ENCODE results near the gene NATD1. TPM values are rescaled to one million over a fixed set of nuclear protein-coding genes. Genes with fewer than 3 reads are reported as not detected.

The NATD1 gene
- total RNA-seq, 1 donor from 2014 or later, result 19.5 TPM

- no peak for DNase-seq
- H3K27ac ChIP-seq, result peak overlapping the region; percentile 2
- intact Hi-C loops (cut with DNase I), result no loop called here
- no peak for ATAC-seq
- H3K9me3 ChIP-seq, result no peaks in the 10 kb centered on the region
- no peak for TF ChIP-seq CTCF (IDR thresholded peaks at IDR 0.05)
- H3K36me3 ChIP-seq, result no peaks in the 10 kb centered on the region
- no peaks in the 10 kb centered on the region for H3K27me3 ChIP-seq
- no peak overlapping the region for H3K4me3 ChIP-seq
- H3K4me1 ChIP-seq, result no peaks in the 10 kb centered on the region
These were observed 15.5 kb upstream of the NATD1 start for GRCh38 chr17:21268596-21269188.

- no peak for ATAC-seq
- intact Hi-C loops (cut with DNase I), result no loop called here
These were observed 10.2 kb upstream of the NATD1 start for GRCh38 chr17:21263376-21263775.

GRCh38 chr17:21262259-21262993 lies 9.2 kb upstream of the NATD1 start:
- no peaks in the 10 kb centered on the region for H3K9me3 ChIP-seq
- DNase-seq (no peak), ATAC-seq (no peak)
- TF ChIP-seq CTCF (IDR thresholded peaks at IDR 0.05), result no peak
- H3K36me3 ChIP-seq, result no peaks in the 10 kb centered on the region
- H3K4me1 ChIP-seq, result no peaks in the 10 kb centered on the region
- H3K27me3 ChIP-seq, result no peaks in the 10 kb centered on the region
- no peak overlapping the region for H3K4me3 ChIP-seq
- intact Hi-C loops (cut with DNase I), result no loop called here
- H3K27ac ChIP-seq, result no peak overlapping the region

More at GRCh38 chr17:21263376-21263775, 10.2 kb upstream of the NATD1 start:
- no peaks in the 10 kb centered on the region for H3K27me3 ChIP-seq
- no peak overlapping the region for H3K4me3 ChIP-seq
- H3K4me1 ChIP-seq, result no peaks in the 10 kb centered on the region
- no peaks in the 10 kb centered on the region for H3K36me3 ChIP-seq
- TF ChIP-seq CTCF (IDR thresholded peaks at IDR 0.05), result no peak
- no peaks in the 10 kb centered on the region for H3K9me3 ChIP-seq
- H3K27ac ChIP-seq, result no peak overlapping the region
- no peak for DNase-seq

- no peak overlapping the region for H3K27ac ChIP-seq
- no peak overlapping the region for H3K4me3 ChIP-seq
- no peak for ATAC-seq
- no peaks in the 10 kb centered on the region for H3K27me3 ChIP-seq
- H3K4me1 ChIP-seq, result peaks cover 8% of the 10 kb centered on the region
- no peak for TF ChIP-seq CTCF (IDR thresholded peaks at IDR 0.05)
- H3K36me3 ChIP-seq, result no peaks in the 10 kb centered on the region
- no peaks in the 10 kb centered on the region for H3K9me3 ChIP-seq
- DNase-seq, result no peak
- intact Hi-C loops (cut with DNase I), result no loop called here
These were observed 5.4 kb upstream of the NATD1 start for GRCh38 chr17:21258593-21258992.

- intact Hi-C loops (cut with DNase I), result no loop called here
- H3K9me3 ChIP-seq, result no peaks in the 10 kb centered on the region
- no peaks in the 10 kb centered on the region for H3K36me3 ChIP-seq
- no peaks in the 10 kb centered on the region for H3K27me3 ChIP-seq
- DNase-seq (no peak), ATAC-seq (peak; percentile 32)
- peak overlapping the region; percentile 76 for H3K27ac ChIP-seq
- TF ChIP-seq CTCF (IDR thresholded peaks at IDR 0.05), result no peak
- peaks cover 30% of the 10 kb centered on the region for H3K4me1 ChIP-seq
- peak overlapping the region; percentile 67 for H3K4me3 ChIP-seq
These were observed 634 bp upstream of the NATD1 start for GRCh38 chr17:21253646-21254441.
